ENCODE results near the gene PRR27. TPM values are rescaled to one million over a fixed set of nuclear protein-coding genes. Genes with fewer than 3 reads are reported as not detected.

Gene PRR27
- total and polyA plus RNA-seq, 4 donors, result not detected

DNA sequence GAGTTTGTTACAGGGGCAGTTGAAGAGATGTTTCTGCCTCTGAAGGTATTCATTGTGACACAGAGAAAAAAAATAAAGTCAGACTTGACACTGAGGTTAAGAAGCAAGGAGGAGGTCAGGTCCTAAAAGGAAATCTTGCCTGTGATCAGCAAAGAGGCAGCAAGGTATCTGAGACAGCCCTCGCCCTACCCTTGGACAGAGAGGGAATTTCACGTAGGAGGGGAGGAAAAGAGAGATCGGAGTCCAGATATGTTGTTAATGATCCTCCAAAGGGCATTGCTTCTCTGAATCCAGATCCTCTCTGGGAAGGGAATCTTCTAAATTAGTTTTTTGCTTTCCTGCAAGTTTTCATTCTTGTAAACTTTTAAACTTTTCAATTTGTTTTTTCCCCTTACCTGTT, 15.3 kb upstream of the PRR27 start:
- Histone ChIP-seq H3K4me1 (ENCODE audit: control insufficient read depth in 4 of 4, insufficient read depth in 4 of 4, low read length in 3 of 4) (no peaks in the 10 kb centered on the region), H3K9ac (ENCODE audit: low read depth in 1 of 2, low read length in 2 of 2) (no peak overlapping the region), H3K27ac (ENCODE audit: low read depth in 1 of 2, low read length in 2 of 2) (no peak overlapping the region), H3K27me3 (ENCODE audit: control insufficient read depth in 4 of 4, insufficient read depth in 4 of 4, low read length in 3 of 4) (no peaks in the 10 kb centered on the region), H3K9me3 (ENCODE audit: control insufficient read depth in 4 of 4, low read length in 3 of 4) (no peaks in the 10 kb centered on the region), H3K36me3 (ENCODE audit: control insufficient read depth in 4 of 4, insufficient read depth in 3 of 4, low read depth in 1 of 4, low read length in 3 of 4) (no peaks in the 10 kb centered on the region), H3K4me3 (ENCODE audit: low read depth in 1 of 3, low read length in 3 of 3) (no peak overlapping the region)
- WGBS, result 59% methylated on average over 3 of the region's 3 CpGs
- TF ChIP-seq EGR1 (IDR thresholded peaks at IDR 0.05; ENCODE audit: low read depth in 2 of 2), result no peak
- TF ChIP-seq HNF4A (conservative IDR thresholded peaks at IDR 0.05), result no peak
- no peak for TF ChIP-seq NR2F2 (IDR thresholded peaks at IDR 0.05)
- TF ChIP-seq, protein P1, sequence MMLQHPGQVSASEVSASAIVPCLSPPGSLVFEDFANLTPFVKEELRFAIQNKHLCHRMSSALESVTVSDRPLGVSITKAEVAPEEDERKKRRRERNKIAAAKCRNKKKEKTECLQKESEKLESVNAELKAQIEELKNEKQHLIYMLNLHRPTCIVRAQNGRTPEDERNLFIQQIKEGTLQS (IDR thresholded peaks at IDR 0.05), result no peak
- no peak for DNase-seq (ENCODE audit: low spot score)

DNA sequence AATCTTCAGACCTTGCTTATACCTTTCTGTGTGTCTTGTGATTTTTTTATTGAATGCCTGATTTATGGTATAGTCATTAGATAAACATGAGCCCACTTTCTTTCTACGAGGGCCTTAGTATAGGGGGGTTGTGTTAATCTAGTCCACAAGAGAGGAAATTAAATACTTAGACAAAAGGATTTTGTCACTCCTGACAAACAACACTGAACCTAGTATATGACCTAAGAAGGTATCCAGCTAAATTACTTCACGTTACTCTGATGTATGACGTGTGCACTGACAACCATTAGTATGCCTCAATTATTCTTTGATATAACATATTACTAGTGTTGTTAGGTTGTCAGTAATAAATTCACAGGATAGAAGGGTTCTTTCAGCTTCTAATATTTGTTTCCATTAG, 2.8 kb upstream of the PRR27 start:
- TF ChIP-seq HNF4A (conservative IDR thresholded peaks at IDR 0.05), result no peak
- no peak for TF ChIP-seq HNF4G (IDR thresholded peaks at IDR 0.05)
- TF ChIP-seq, protein P2, sequence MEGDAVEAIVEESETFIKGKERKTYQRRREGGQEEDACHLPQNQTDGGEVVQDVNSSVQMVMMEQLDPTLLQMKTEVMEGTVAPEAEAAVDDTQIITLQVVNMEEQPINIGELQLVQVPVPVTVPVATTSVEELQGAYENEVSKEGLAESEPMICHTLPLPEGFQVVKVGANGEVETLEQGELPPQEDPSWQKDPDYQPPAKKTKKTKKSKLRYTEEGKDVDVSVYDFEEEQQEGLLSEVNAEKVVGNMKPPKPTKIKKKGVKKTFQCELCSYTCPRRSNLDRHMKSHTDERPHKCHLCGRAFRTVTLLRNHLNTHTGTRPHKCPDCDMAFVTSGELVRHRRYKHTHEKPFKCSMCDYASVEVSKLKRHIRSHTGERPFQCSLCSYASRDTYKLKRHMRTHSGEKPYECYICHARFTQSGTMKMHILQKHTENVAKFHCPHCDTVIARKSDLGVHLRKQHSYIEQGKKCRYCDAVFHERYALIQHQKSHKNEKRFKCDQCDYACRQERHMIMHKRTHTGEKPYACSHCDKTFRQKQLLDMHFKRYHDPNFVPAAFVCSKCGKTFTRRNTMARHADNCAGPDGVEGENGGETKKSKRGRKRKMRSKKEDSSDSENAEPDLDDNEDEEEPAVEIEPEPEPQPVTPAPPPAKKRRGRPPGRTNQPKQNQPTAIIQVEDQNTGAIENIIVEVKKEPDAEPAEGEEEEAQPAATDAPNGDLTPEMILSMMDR (IDR thresholded peaks at IDR 0.05; ENCODE audit: low read depth, low read length, missing input control), result no peak
- TF ChIP-seq, protein P3, sequence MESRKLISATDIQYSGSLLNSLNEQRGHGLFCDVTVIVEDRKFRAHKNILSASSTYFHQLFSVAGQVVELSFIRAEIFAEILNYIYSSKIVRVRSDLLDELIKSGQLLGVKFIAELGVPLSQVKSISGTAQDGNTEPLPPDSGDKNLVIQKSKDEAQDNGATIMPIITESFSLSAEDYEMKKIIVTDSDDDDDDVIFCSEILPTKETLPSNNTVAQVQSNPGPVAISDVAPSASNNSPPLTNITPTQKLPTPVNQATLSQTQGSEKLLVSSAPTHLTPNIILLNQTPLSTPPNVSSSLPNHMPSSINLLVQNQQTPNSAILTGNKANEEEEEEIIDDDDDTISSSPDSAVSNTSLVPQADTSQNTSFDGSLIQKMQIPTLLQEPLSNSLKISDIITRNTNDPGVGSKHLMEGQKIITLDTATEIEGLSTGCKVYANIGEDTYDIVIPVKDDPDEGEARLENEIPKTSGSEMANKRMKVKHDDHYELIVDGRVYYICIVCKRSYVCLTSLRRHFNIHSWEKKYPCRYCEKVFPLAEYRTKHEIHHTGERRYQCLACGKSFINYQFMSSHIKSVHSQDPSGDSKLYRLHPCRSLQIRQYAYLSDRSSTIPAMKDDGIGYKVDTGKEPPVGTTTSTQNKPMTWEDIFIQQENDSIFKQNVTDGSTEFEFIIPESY (IDR thresholded peaks at IDR 0.05), result no peak
- TF ChIP-seq, protein P4, sequence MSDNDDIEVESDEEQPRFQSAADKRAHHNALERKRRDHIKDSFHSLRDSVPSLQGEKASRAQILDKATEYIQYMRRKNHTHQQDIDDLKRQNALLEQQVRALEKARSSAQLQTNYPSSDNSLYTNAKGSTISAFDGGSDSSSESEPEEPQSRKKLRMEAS (IDR thresholded peaks at IDR 0.05), result no peak
- TF ChIP-seq FOXA1 (IDR thresholded peaks at IDR 0.05), result no peak
- no peak for TF ChIP-seq JUND (IDR thresholded peaks at IDR 0.05)
- no peak for TF ChIP-seq FOXA2 (IDR thresholded peaks at IDR 0.05)
- TF ChIP-seq TAF1 (conservative IDR thresholded peaks at IDR 0.05), result no peak
- no peak for TF ChIP-seq EGR1 (IDR thresholded peaks at IDR 0.05; ENCODE audit: low read depth in 2 of 2)
- TF ChIP-seq, protein P5, sequence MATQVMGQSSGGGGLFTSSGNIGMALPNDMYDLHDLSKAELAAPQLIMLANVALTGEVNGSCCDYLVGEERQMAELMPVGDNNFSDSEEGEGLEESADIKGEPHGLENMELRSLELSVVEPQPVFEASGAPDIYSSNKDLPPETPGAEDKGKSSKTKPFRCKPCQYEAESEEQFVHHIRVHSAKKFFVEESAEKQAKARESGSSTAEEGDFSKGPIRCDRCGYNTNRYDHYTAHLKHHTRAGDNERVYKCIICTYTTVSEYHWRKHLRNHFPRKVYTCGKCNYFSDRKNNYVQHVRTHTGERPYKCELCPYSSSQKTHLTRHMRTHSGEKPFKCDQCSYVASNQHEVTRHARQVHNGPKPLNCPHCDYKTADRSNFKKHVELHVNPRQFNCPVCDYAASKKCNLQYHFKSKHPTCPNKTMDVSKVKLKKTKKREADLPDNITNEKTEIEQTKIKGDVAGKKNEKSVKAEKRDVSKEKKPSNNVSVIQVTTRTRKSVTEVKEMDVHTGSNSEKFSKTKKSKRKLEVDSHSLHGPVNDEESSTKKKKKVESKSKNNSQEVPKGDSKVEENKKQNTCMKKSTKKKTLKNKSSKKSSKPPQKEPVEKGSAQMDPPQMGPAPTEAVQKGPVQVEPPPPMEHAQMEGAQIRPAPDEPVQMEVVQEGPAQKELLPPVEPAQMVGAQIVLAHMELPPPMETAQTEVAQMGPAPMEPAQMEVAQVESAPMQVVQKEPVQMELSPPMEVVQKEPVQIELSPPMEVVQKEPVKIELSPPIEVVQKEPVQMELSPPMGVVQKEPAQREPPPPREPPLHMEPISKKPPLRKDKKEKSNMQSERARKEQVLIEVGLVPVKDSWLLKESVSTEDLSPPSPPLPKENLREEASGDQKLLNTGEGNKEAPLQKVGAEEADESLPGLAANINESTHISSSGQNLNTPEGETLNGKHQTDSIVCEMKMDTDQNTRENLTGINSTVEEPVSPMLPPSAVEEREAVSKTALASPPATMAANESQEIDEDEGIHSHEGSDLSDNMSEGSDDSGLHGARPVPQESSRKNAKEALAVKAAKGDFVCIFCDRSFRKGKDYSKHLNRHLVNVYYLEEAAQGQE (IDR thresholded peaks at IDR 0.05), result no peak
- TF ChIP-seq NR2F2 (IDR thresholded peaks at IDR 0.05), result no peak
- TF ChIP-seq GABPA (IDR thresholded peaks at IDR 0.05 in 1 of 2, conservative IDR thresholded peaks at IDR 0.05 in 1 of 2), result no peak
- no peak for TF ChIP-seq YY1 (IDR thresholded peaks at IDR 0.05)
- TF ChIP-seq RXRA (IDR thresholded peaks at IDR 0.05), result no peak
- TF ChIP-seq, protein P1 (IDR thresholded peaks at IDR 0.05), result no peak
- no peak for TF ChIP-seq SP1 (IDR thresholded peaks at IDR 0.05)
- no peak for TF ChIP-seq RAD21 (IDR thresholded peaks at IDR 0.05)
- WGBS, result 84% methylated on average over 3 of the region's 3 CpGs
- DNase-seq (ENCODE audit: low spot score), result no peak

More for the DNA sequence above, 2.8 kb upstream of the PRR27 start:
- H3K9ac ChIP-seq (ENCODE audit: low read depth in 1 of 2, low read length in 2 of 2), result no peak overlapping the region
- no peaks in the 10 kb centered on the region for H3K27me3 ChIP-seq (ENCODE audit: control insufficient read depth in 4 of 4, insufficient read depth in 4 of 4, low read length in 3 of 4)
- no peaks in the 10 kb centered on the region for H3K36me3 ChIP-seq (ENCODE audit: control insufficient read depth in 4 of 4, insufficient read depth in 3 of 4, low read depth in 1 of 4, low read length in 3 of 4)
- H3K9me3 ChIP-seq (ENCODE audit: control insufficient read depth in 4 of 4, low read length in 3 of 4), result no peaks in the 10 kb centered on the region
- no peak overlapping the region for H3K4me3 ChIP-seq (ENCODE audit: low read depth in 1 of 3, low read length in 3 of 3)
- no peaks in the 10 kb centered on the region for H3K4me1 ChIP-seq (ENCODE audit: control insufficient read depth in 4 of 4, insufficient read depth in 4 of 4, low read length in 3 of 4)
- no peak overlapping the region for H3K27ac ChIP-seq (ENCODE audit: low read depth in 1 of 2, low read length in 2 of 2)
